CD8-positive, alpha-beta memory T cell (primary cell): ENCODE results near the gene CEP112. TPM values are rescaled to one million over a fixed set of nuclear protein-coding genes. Genes with fewer than 3 reads are reported as not detected.
A peak's percentile ranks its signal among the peaks of the same experiment; 100 is the strongest.

Experiments
- CTCF ChIA-PET: fragments of 350-600 bp; sonication (Branson Sonifier 250); formaldehyde crosslinking; loops from one replicate; lab custom pipeline; 2021; ENCODE audit warnings: antibody characterized with exemption; lab: Charles Lee
- POLR2A ChIA-PET: fragments of 350-600 bp; sonication (Branson Sonifier 250); formaldehyde crosslinking; loops from one replicate; lab custom pipeline; 2021; ENCODE audit warnings: antibody characterized with exemption; lab: Charles Lee
- DNase-seq, 5 donors: peaks; one replicate each; pipeline versions ENCODE4 v3.0.0 to v3.0.0-alpha.2; 2020 to 2022; ENCODE audit warnings: mixed read lengths in 1 of 5
- H3K27ac ChIP-seq: one replicate; pipeline ENCODE4 v1.7.0; 2013; ENCODE audit warnings: low read depth, mild to moderate bottlenecking, low read length, moderate library complexity
- H3K27me3 ChIP-seq: 2 replicates; pipeline ENCODE4 v1.7.0; 2013; ENCODE audit warnings: low read length, mild to moderate bottlenecking; ENCODE audit not compliant: insufficient read depth, poor library complexity, severe bottlenecking
- H3K36me3 ChIP-seq: 2 replicates; pipeline ENCODE4 v1.7.0; 2013; ENCODE audit warnings: mild to moderate bottlenecking, low read length, moderate library complexity; ENCODE audit not compliant: insufficient read depth
- H3K4me1 ChIP-seq: 2 replicates; pipeline ENCODE4 v1.7.0; 2013; ENCODE audit warnings: mild to moderate bottlenecking, low read length, moderate library complexity; ENCODE audit not compliant: insufficient read depth
- H3K4me3 ChIP-seq: 2 replicates; pipeline ENCODE4 v1.7.0; 2013; ENCODE audit warnings: mild to moderate bottlenecking, low read length
- H3K9me3 ChIP-seq: 2 replicates; pipeline ENCODE4 v1.7.0; 2013; ENCODE audit warnings: mild to moderate bottlenecking, low read length
- H3K27ac Mint-ChIP-seq, 8 donors: one replicate each; pipeline ENCODE4 v1.8.0; 2020 to 2021; ENCODE audit warnings: mixed read lengths in 8 of 8, mild to moderate bottlenecking in 6 of 8, inconsistent platforms in 3 of 8, moderate library complexity in 3 of 8
- H3K27me3 Mint-ChIP-seq, 2 donors: one replicate each; pipeline ENCODE4 v1.8.0; 2020 to 2021; ENCODE audit warnings: mixed read lengths in 2 of 2, mild to moderate bottlenecking in 1 of 2, moderate library complexity in 1 of 2
- H3K36me3 Mint-ChIP-seq, 3 donors: one replicate each; pipeline ENCODE4 v1.8.0; 2020 to 2021; ENCODE audit warnings: mixed read lengths in 3 of 3, inconsistent platforms in 1 of 3, mild to moderate bottlenecking in 1 of 3
- H3K4me1 Mint-ChIP-seq, 3 donors: one replicate each; pipeline ENCODE4 v1.8.0; 2020 to 2021; ENCODE audit warnings: mixed read lengths in 3 of 3, inconsistent platforms in 1 of 3, mild to moderate bottlenecking in 1 of 3
- H3K4me3 Mint-ChIP-seq, 7 donors: one replicate each; pipeline ENCODE4 v1.8.0; 2020 to 2021; ENCODE audit warnings: mixed read lengths in 7 of 7, mild to moderate bottlenecking in 6 of 7, moderate library complexity in 4 of 7, inconsistent platforms in 2 of 7
- H3K9me3 Mint-ChIP-seq, 5 donors: one replicate each; pipeline ENCODE4 v1.8.0; 2020 to 2022; ENCODE audit warnings: mixed read lengths in 5 of 5, mild to moderate bottlenecking in 3 of 5, moderate library complexity in 2 of 5, inconsistent platforms in 1 of 5
- polyA plus RNA-seq: library from polyadenylated mRNA; unstranded; fragments of 300-500 nt; fragmentation: Illumina TruSeq; gene quantifications from one replicate; pipeline ENCODE4 v1.2.3, GENCODE V29; 2021
- total RNA-seq, 2 experiments: library from RNA; stranded (reverse); gene quantifications; one replicate each; pipeline ENCODE4 v1.2.3, GENCODE V29; 2021

Gene CEP112
- total and polyA plus RNA-seq, 3 experiments from 2014 or later, result 0.64 to 4.5 (median 3.0) TPM

- ChIA-PET POLR2A (no interaction called here), CTCF (no interaction called here)
- H3K4me1 ChIP-seq, result peaks cover under 1% of the 10 kb centered on the region
- Mint-ChIP-seq H3K9me3 (peaks cover 0 to 3% (median 0%) of the 10 kb centered on the region in 5 donors), H3K4me3 (no peak overlapping the region), H3K36me3 (peaks cover 0 to 9% (median 1%) of the 10 kb centered on the region in 3 donors), H3K4me1 (peaks cover 0 to 3% (median 3%) of the 10 kb centered on the region in 3 donors), H3K27ac (no peak overlapping the region), H3K27me3 (peaks cover 0 to 7% of the 10 kb centered on the region in 2 donors)
- H3K27ac ChIP-seq, result no peak overlapping the region
- no peaks in the 10 kb centered on the region for H3K27me3 ChIP-seq
- H3K4me3 ChIP-seq, result no peak overlapping the region
- no peak for DNase-seq
- H3K9me3 ChIP-seq, result no peaks in the 10 kb centered on the region
- no peaks in the 10 kb centered on the region for H3K36me3 ChIP-seq
These were observed 435.2 kb downstream of the CEP112 start for GRCh38 chr17:65756760-65757159.

- H3K4me1 ChIP-seq, result peaks cover 10% of the 10 kb centered on the region
- peaks cover 6 to 12% (median 11%) of the 10 kb centered on the region in 3 donors for H3K4me1 Mint-ChIP-seq
- H3K27ac ChIP-seq, result no peak overlapping the region
- no peak overlapping the region for H3K27ac Mint-ChIP-seq
- H3K27me3 ChIP-seq, result no peaks in the 10 kb centered on the region
- peaks cover 0 to 3% (median 0%) of the 10 kb centered on the region in 5 donors for H3K9me3 Mint-ChIP-seq
- H3K4me3 Mint-ChIP-seq, result no peak overlapping the region
- ChIA-PET POLR2A (no interaction called here), CTCF (no interaction called here)
- no peaks in the 10 kb centered on the region for H3K36me3 ChIP-seq
- H3K9me3 ChIP-seq, result no peaks in the 10 kb centered on the region
- H3K4me3 ChIP-seq, result no peak overlapping the region
- peaks cover 0 to 9% (median 1%) of the 10 kb centered on the region in 3 donors for H3K36me3 Mint-ChIP-seq
- H3K27me3 Mint-ChIP-seq, result peaks cover 0 to 7% of the 10 kb centered on the region in 2 donors
- DNase-seq, result no peak
These were observed 436.1 kb downstream of the CEP112 start for GRCh38 chr17:65755799-65756198.

GRCh38 chr17:65754630-65755029 is 437.3 kb downstream of the CEP112 start:
- Mint-ChIP-seq H3K27me3 (peaks cover 0 to 7% of the 10 kb centered on the region in 2 donors), H3K4me1 (peaks cover 10 to 22% (median 21%) of the 10 kb centered on the region in 3 donors), H3K36me3 (peaks cover 0 to 9% (median 1%) of the 10 kb centered on the region in 3 donors), H3K9me3 (peaks cover 0 to 3% (median 0%) of the 10 kb centered on the region in 5 donors), H3K4me3 (no peak overlapping the region), H3K27ac (no peak overlapping the region)
- H3K4me1 ChIP-seq, result peaks cover 18% of the 10 kb centered on the region
- H3K9me3 ChIP-seq, result no peaks in the 10 kb centered on the region
- no peak overlapping the region for H3K27ac ChIP-seq
- no peak overlapping the region for H3K4me3 ChIP-seq
- ChIA-PET POLR2A (no interaction called here), CTCF (no interaction called here)
- H3K36me3 ChIP-seq, result no peaks in the 10 kb centered on the region
- no peaks in the 10 kb centered on the region for H3K27me3 ChIP-seq
- DNase-seq, result no peak

- peaks cover 18% of the 10 kb centered on the region for H3K4me1 ChIP-seq
- H3K36me3 Mint-ChIP-seq, result peaks cover 0 to 9% (median 1%) of the 10 kb centered on the region in 3 donors
- POLR2A ChIA-PET, result no interaction called here
- no peak for DNase-seq
- peaks cover 0 to 9% of the 10 kb centered on the region in 2 donors for H3K27me3 Mint-ChIP-seq
- H3K27ac ChIP-seq, result no peak overlapping the region
- no peak overlapping the region for H3K4me3 Mint-ChIP-seq
- peaks cover 10 to 22% (median 21%) of the 10 kb centered on the region in 3 donors for H3K4me1 Mint-ChIP-seq
- H3K4me3 ChIP-seq, result no peak overlapping the region
- no peak overlapping the region for H3K27ac Mint-ChIP-seq
- H3K9me3 Mint-ChIP-seq, result peaks cover 0 to 3% (median 0%) of the 10 kb centered on the region in 5 donors
- CTCF ChIA-PET, result no interaction called here
- H3K9me3 ChIP-seq, result no peaks in the 10 kb centered on the region
- H3K36me3 ChIP-seq, result no peaks in the 10 kb centered on the region
- H3K27me3 ChIP-seq, result no peaks in the 10 kb centered on the region
These were observed 437.9 kb downstream of the CEP112 start for GRCh38 chr17:65754081-65754480.

GRCh38 chr17:65753348-65753747 is 438.6 kb downstream of the CEP112 start:
- POLR2A ChIA-PET, result no interaction called here
- CTCF ChIA-PET, result no interaction called here

GRCh38 chr17:65751263-65751662 is 440.7 kb downstream of the CEP112 start:
- ChIA-PET CTCF (interaction anchor here (1.5 kb wide), 1 partner anchor 11 kb away, joined by 4 read pairs; no protein-coding TSS in a partner anchor), POLR2A (no interaction called here)
- Mint-ChIP-seq H3K27me3 (peaks cover 0 to 10% of the 10 kb centered on the region in 2 donors), H3K4me3 (peak overlapping the region in 1 of 7 donors; percentile 15), H3K9me3 (no peaks in the 10 kb centered on the region), H3K4me1 (peaks cover 10 to 22% (median 21%) of the 10 kb centered on the region in 3 donors), H3K27ac (peak overlapping the region in 1 of 8 donors; percentile 87), H3K36me3 (peaks cover 0 to 9% (median 0%) of the 10 kb centered on the region in 3 donors)
- Histone ChIP-seq H3K4me1 (peaks cover 18% of the 10 kb centered on the region), H3K27ac (no peak overlapping the region), H3K36me3 (no peaks in the 10 kb centered on the region), H3K4me3 (no peak overlapping the region), H3K9me3 (no peaks in the 10 kb centered on the region), H3K27me3 (no peaks in the 10 kb centered on the region)
- no peak for DNase-seq

More at GRCh38 chr17:65753348-65753747, 438.6 kb downstream of the CEP112 start:
- H3K4me1 Mint-ChIP-seq, result peaks cover 10 to 22% (median 21%) of the 10 kb centered on the region in 3 donors
- no peak overlapping the region for H3K4me3 Mint-ChIP-seq
- peaks cover 0 to 3% (median 0%) of the 10 kb centered on the region in 5 donors for H3K9me3 Mint-ChIP-seq
- Histone ChIP-seq H3K27me3 (no peaks in the 10 kb centered on the region), H3K4me3 (no peak overlapping the region), H3K27ac (no peak overlapping the region), H3K36me3 (no peaks in the 10 kb centered on the region), H3K4me1 (peaks cover 18% of the 10 kb centered on the region), H3K9me3 (no peaks in the 10 kb centered on the region)
- H3K36me3 Mint-ChIP-seq, result peaks cover 0 to 9% (median 1%) of the 10 kb centered on the region in 3 donors
- H3K27ac Mint-ChIP-seq, result no peak overlapping the region
- peaks cover 0 to 10% of the 10 kb centered on the region in 2 donors for H3K27me3 Mint-ChIP-seq
- no peak for DNase-seq

- H3K4me1 Mint-ChIP-seq, result peaks cover 10 to 22% (median 21%) of the 10 kb centered on the region in 3 donors
- H3K4me3 Mint-ChIP-seq, result peak overlapping the region in 2 of 7 donors; percentile 6 to 22
- peaks cover 0 to 10% of the 10 kb centered on the region in 2 donors for H3K27me3 Mint-ChIP-seq
- peak overlapping the region in 4 of 8 donors; percentile 2 to 43 (median 33) for H3K27ac Mint-ChIP-seq
- peaks cover 0 to 7% (median 0%) of the 10 kb centered on the region in 3 donors for H3K36me3 Mint-ChIP-seq
- no peaks in the 10 kb centered on the region for H3K9me3 Mint-ChIP-seq
- H3K27me3 ChIP-seq, result no peaks in the 10 kb centered on the region
- H3K4me3 ChIP-seq, result no peak overlapping the region
- peaks cover 18% of the 10 kb centered on the region for H3K4me1 ChIP-seq
- H3K9me3 ChIP-seq, result no peaks in the 10 kb centered on the region
- POLR2A ChIA-PET, result no interaction called here
- CTCF ChIA-PET, result interaction anchor here (1.5 kb wide), 1 partner anchor 11 kb away, joined by 4 read pairs; no protein-coding TSS in a partner anchor
- H3K36me3 ChIP-seq, result no peaks in the 10 kb centered on the region
- peak; percentile 4 to 71 (median 49) for DNase-seq
- H3K27ac ChIP-seq, result no peak overlapping the region
These were observed 441.3 kb downstream of the CEP112 start for GRCh38 chr17:65750631-65751115.

GRCh38 chr17:65750166-65750565 is 441.8 kb downstream of the CEP112 start:
- no peak for DNase-seq
- no peak overlapping the region for H3K27ac ChIP-seq
- no peaks in the 10 kb centered on the region for H3K9me3 Mint-ChIP-seq
- ChIA-PET POLR2A (no interaction called here), CTCF (interaction anchor here (1.5 kb wide), 1 partner anchor 10 kb away, joined by 4 read pairs; no protein-coding TSS in a partner anchor)
- H3K27me3 Mint-ChIP-seq, result peaks cover 0 to 10% of the 10 kb centered on the region in 2 donors
- no peak overlapping the region for H3K27ac Mint-ChIP-seq
- peaks cover 0 to 2% (median 0%) of the 10 kb centered on the region in 3 donors for H3K36me3 Mint-ChIP-seq
- H3K4me3 Mint-ChIP-seq, result no peak overlapping the region
- H3K4me3 ChIP-seq, result no peak overlapping the region
- no peaks in the 10 kb centered on the region for H3K9me3 ChIP-seq
- no peaks in the 10 kb centered on the region for H3K27me3 ChIP-seq
- peaks cover 10 to 22% (median 21%) of the 10 kb centered on the region in 3 donors for H3K4me1 Mint-ChIP-seq
- H3K36me3 ChIP-seq, result no peaks in the 10 kb centered on the region
- H3K4me1 ChIP-seq, result peaks cover 18% of the 10 kb centered on the region
